Colonic mucosa (tissue), 4 donors: Measurements from ENCODE around the gene CALML5. TPM values are rescaled to one million over a fixed set of nuclear protein-coding genes. Genes with fewer than 3 reads are reported as not detected.

Experiments
- DNase-seq: peaks from one replicate; pipeline ENCODE4 v3.0.0-alpha.2; 2020
- H3K27ac ChIP-seq: fragments of 200-600 bp; one replicate; pipeline ENCODE4 v1.8.0; 2021
- H3K27me3 ChIP-seq: fragments of 200-600 bp; one replicate; pipeline ENCODE4 v1.8.0; 2021
- H3K36me3 ChIP-seq: fragments of 200-600 bp; one replicate; pipeline ENCODE4 v1.8.0; 2021
- H3K4me1 ChIP-seq: fragments of 200-600 bp; one replicate; pipeline ENCODE4 v1.8.0; 2021; ENCODE audit warnings: mild to moderate bottlenecking
- H3K4me3 ChIP-seq: fragments of 200-600 bp; one replicate; pipeline ENCODE4 v1.8.0; 2021
- H3K9ac ChIP-seq, 2 donors: one replicate each; pipeline ENCODE4 v1.7.0; 2013; ENCODE audit warnings: control low read depth in 2 of 2, low read depth in 2 of 2, low read length in 2 of 2
- H3K9me3 ChIP-seq: fragments of 200-600 bp; one replicate; pipeline ENCODE4 v1.8.0; 2021
- intact Hi-C: fragments of 100-400 bp; cut with DNase I; formaldehyde crosslinking; loops from one replicate; pipeline ENCODE4 v1.14.1; 2022
- total RNA-seq, 2 donors: library from RNA; stranded (reverse); fragmentation: NEBNext Ultra II Directional in 1 of 2; extraction: Animal tissue kit (Norgen Biotek cat#: 25700) in 1 of 2; gene quantifications; one replicate each; pipeline ENCODE4 v1.2.1, GENCODE V29; 2021
- TF ChIP-seq, protein P1 (sequence below): fragments of 200-600 bp; IDR thresholded peaks from one replicate; pipeline ENCODE4 v1.8.0; 2022; ENCODE audit warnings: antibody characterized with exemption, mild to moderate bottlenecking
- donor health status: healthy.
- donor health status: DM: no; HTN: no; CAD: no.
- donor health status: DM: no; HTN: no; CAD: no.

The CALML5 gene
- total RNA-seq, 2 donors from 2014 or later, result not detected

DNA sequence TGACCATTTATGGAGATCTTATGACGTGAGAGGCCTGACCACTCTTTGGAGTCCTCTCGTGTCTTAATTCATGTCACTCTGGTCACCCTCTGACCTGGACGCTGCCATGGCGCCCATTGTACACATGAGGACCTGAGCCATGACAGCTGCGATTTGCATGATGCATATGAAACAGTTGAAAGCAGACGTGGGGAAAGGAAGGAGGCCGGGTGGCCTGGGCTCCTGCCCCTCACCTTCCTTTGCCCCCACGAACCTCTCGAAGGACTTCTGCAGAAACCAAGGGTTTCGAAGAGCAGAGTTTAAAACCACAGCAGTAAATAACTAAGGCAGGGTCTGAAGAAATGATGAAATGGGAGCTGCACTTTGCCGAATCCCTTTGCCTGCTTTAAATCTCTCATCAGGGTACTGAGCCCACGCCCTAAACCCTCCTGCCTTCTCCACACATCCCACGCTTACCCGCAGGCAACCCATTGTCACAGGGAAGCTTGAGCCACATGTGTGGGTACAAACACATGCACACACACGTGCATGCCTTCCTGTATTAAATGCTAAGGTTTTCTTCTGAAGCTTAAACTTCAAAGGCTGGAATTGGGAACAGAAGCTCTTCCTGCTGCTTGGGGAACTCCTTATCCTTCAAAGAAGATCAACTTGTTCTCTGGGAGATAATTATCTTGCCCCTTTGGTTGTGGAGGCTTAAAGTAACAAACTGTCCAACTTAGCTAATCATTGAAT lies 13.7 kb upstream of the CALML5 start:
- H3K4me3 ChIP-seq, result no peak overlapping the region
- intact Hi-C loops, result no loop called here
- DNase-seq, result no peak

DNA sequence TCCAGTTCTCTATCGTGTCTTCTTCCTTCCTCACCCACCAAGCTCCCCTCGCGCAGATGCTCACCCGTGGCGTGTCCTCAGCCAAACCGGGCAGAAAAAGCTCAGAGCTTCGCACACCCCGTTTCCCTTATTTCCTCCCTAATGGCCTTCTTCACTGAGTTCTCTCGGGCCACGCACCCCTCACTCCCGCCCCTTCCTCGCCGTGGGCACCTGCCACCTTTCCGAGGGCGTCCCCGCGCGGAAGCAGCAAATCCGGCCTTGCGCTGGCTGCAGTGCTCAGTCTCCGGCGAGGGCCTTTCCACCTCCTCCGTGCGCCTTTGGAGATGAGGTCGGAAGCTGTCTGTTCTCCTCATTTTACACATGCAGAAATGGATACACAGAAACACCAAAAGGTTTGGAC lies 13.0 kb upstream of the CALML5 start:
- no peak for DNase-seq

More for the DNA sequence above, 13.7 kb upstream of the CALML5 start:
- no peak overlapping the region for H3K27ac ChIP-seq
- H3K36me3 ChIP-seq, result no peaks in the 10 kb centered on the region
- TF ChIP-seq, protein P1, sequence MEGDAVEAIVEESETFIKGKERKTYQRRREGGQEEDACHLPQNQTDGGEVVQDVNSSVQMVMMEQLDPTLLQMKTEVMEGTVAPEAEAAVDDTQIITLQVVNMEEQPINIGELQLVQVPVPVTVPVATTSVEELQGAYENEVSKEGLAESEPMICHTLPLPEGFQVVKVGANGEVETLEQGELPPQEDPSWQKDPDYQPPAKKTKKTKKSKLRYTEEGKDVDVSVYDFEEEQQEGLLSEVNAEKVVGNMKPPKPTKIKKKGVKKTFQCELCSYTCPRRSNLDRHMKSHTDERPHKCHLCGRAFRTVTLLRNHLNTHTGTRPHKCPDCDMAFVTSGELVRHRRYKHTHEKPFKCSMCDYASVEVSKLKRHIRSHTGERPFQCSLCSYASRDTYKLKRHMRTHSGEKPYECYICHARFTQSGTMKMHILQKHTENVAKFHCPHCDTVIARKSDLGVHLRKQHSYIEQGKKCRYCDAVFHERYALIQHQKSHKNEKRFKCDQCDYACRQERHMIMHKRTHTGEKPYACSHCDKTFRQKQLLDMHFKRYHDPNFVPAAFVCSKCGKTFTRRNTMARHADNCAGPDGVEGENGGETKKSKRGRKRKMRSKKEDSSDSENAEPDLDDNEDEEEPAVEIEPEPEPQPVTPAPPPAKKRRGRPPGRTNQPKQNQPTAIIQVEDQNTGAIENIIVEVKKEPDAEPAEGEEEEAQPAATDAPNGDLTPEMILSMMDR, result no peak
- no peaks in the 10 kb centered on the region for H3K27me3 ChIP-seq
- no peak overlapping the region for H3K9ac ChIP-seq
- H3K9me3 ChIP-seq, result no peaks in the 10 kb centered on the region
- H3K4me1 ChIP-seq, result no peaks in the 10 kb centered on the region

DNA sequence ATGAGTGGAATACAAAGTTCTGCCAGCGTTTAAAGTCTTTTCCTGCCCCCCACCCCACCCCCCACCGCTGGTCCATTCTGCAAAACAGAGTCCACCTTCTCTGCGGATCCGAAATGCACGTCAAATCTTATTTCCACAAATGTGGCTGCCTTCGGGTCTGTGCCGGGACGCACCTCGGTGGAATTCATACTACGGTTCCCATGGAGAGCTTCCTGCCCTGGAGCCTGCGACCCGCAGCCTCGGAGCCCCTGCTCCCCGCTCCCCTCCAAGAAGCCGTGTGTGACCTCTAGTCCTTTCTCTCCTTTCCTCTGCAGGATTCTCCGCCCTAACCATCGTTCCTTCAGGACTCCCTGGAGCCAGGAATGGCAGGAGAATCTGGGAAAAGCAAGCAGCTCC lies 12.5 kb upstream of the CALML5 start:
- Histone ChIP-seq H3K27me3 (no peaks in the 10 kb centered on the region), H3K4me3 (no peak overlapping the region), H3K36me3 (no peaks in the 10 kb centered on the region), H3K27ac (no peak overlapping the region), H3K9ac (no peak overlapping the region), H3K4me1 (no peaks in the 10 kb centered on the region), H3K9me3 (no peaks in the 10 kb centered on the region)
- no peak for DNase-seq
- TF ChIP-seq, protein P1, result no peak
- intact Hi-C loops, result no loop called here

More for the DNA sequence above, 13.0 kb upstream of the CALML5 start:
- no peaks in the 10 kb centered on the region for H3K4me1 ChIP-seq
- H3K27ac ChIP-seq, result no peak overlapping the region
- no peaks in the 10 kb centered on the region for H3K27me3 ChIP-seq
- no peak overlapping the region for H3K4me3 ChIP-seq
- intact Hi-C loops, result no loop called here
- no peaks in the 10 kb centered on the region for H3K36me3 ChIP-seq
- TF ChIP-seq, protein P1, result no peak
- no peak overlapping the region for H3K9ac ChIP-seq
- H3K9me3 ChIP-seq, result no peaks in the 10 kb centered on the region

DNA sequence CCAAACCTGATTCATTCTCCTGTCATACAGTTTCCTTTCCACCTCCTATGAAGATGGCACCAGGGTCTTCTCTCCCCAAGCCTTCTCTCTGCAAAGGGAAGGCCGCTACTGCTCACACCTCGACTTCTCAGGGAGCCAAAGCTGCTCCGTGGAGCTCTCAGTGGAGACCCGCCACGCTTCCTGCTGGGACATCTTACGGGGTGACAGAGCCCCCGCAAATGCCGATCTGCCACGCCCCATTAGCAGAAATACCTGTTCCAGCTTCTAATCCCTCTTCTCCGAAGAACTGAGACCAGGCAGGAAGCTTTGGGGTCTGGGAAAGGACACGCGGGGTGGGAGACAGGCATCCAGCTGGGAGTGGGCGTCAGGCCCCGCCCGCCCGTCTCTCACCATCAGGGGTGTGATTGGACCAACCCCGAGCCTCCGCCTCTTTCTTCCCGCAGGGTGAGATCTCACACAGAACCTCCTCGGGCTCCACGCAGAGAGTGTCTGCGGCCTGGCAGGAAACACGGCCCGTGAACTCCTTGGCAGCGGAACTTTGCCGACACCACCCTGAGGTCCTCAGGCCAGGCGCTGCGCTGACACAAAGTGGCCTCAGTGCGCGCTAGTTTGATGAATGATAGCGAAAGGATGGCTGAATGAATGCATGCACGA lies 12.0 kb upstream of the CALML5 start:
- Histone ChIP-seq H3K4me3 (no peak overlapping the region), H3K27me3 (no peaks in the 10 kb centered on the region), H3K9ac (no peak overlapping the region), H3K36me3 (no peaks in the 10 kb centered on the region), H3K27ac (no peak overlapping the region), H3K4me1 (no peaks in the 10 kb centered on the region), H3K9me3 (no peaks in the 10 kb centered on the region)
- TF ChIP-seq, protein P1, result no peak
- intact Hi-C loops, result no loop called here
- DNase-seq, result no peak

DNA sequence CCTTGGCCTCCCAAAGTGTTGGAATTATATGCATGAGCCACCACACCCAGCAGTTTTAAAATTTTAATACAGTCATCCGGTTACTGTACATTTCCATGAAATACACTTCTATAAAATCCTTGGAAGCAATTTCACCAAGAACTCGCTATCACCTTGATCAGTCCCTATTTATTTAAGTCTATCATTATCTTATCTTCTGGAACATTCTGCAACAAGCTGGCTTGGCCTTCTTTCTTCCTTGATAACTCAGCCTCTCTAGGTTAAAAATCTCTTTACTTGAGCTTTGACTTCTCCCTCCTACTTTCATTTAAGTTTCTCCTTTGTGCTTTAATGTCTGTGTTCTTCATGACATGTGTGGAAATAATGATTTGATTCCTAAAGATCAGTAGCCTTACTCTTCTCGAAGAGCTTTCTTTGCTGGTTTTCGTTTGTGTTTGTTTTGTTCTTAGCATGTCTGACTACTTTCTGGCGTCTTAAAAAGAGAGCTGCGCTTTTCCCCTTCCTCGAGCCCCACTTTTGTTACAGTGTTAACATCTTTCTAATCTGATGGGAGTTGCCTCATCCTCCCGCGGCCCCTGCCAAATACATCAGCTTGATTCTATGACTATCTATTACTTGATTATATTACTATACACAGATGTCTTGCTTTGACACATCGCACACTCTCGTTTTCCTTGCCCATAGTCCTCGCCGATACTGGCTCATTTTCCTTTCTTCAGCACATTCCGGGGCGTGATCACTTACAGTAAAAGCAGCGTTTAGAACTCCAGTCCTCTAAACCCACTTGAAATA lies 11.1 kb upstream of the CALML5 start:
- intact Hi-C loops, result no loop called here
- H3K9ac ChIP-seq, result no peak overlapping the region
- no peaks in the 10 kb centered on the region for H3K36me3 ChIP-seq
- H3K4me1 ChIP-seq, result no peaks in the 10 kb centered on the region
- H3K27ac ChIP-seq, result no peak overlapping the region
- H3K4me3 ChIP-seq, result no peak overlapping the region
- no peaks in the 10 kb centered on the region for H3K27me3 ChIP-seq
- no peak for DNase-seq
- TF ChIP-seq, protein P1, result no peak
- H3K9me3 ChIP-seq, result no peaks in the 10 kb centered on the region
